ENCODE measurements around the gene CDK1. TPM values are rescaled to one million over a fixed set of nuclear protein-coding genes. Genes with fewer than 3 reads are reported as not detected.

Gene CDK1
- 10 to 100 TPM; 67.1 to 72.3 (median 68.1) TPM for polyA plus RNA-seq (ENCODE audit: insufficient read length in 3 of 3)
- long read RNA-seq, donor 1, transcript CDK1-203 (8 exons, 1,913 nt), result major isoform, 28 of 85 reads
- long read RNA-seq, donor 1, partial matches to known transcripts, result 49 of 85 reads
- long read RNA-seq, donor 1, other reads (novel, unspliced or antisense), result 7 of 85 reads
- long read RNA-seq, donor 2, transcript CDK1-203 (8 exons, 1,913 nt), result major isoform, 35 of 99 reads
- long read RNA-seq, donor 2, partial matches to known transcripts, result 56 of 99 reads
- long read RNA-seq, donor 2, other reads (novel, unspliced or antisense), result 7 of 99 reads
- long read RNA-seq, donor 3, transcript CDK1-203 (8 exons, 1,913 nt), result major isoform, 21 of 64 reads
- long read RNA-seq, donor 3, partial matches to known transcripts, result 36 of 64 reads
- long read RNA-seq, donor 3, other reads (novel, unspliced or antisense), result 5 of 64 reads
- long read RNA-seq, donor 4, transcript CDK1-203 (8 exons, 1,913 nt), result major isoform, 32 of 75 reads
- long read RNA-seq, donor 4, partial matches to known transcripts, result 43 of 75 reads
- long read RNA-seq, donor 4, other reads (novel, unspliced or antisense), result 0 of 75 reads
- long read RNA-seq, donor 5, transcript CDK1-203 (8 exons, 1,913 nt), result major isoform, 16 of 22 reads
- long read RNA-seq, donor 5, partial matches to known transcripts, result 6 of 22 reads
- long read RNA-seq, donor 5, other reads (novel, unspliced or antisense), result 0 of 22 reads
- long read RNA-seq, donor 6, transcript CDK1-203 (8 exons, 1,913 nt), result major isoform, 12 of 83 reads
- long read RNA-seq, donor 6, partial matches to known transcripts, result 64 of 83 reads
- long read RNA-seq, donor 6, other reads (novel, unspliced or antisense), result 6 of 83 reads
- long read RNA-seq, donor 7, transcript CDK1-203 (8 exons, 1,913 nt), result major isoform, 28 of 37 reads
- long read RNA-seq, donor 7, partial matches to known transcripts, result 8 of 37 reads
- long read RNA-seq, donor 7, other reads (novel, unspliced or antisense), result 0 of 37 reads
- long read RNA-seq, donor 8, transcript CDK1-203 (8 exons, 1,913 nt), result major isoform, 11 of 29 reads
- long read RNA-seq, donor 8, partial matches to known transcripts, result 17 of 29 reads
- long read RNA-seq, donor 8, other reads (novel, unspliced or antisense), result 0 of 29 reads
- long read RNA-seq, donor 9, transcript CDK1-203 (8 exons, 1,913 nt), result major isoform, 26 of 75 reads
- long read RNA-seq, donor 9, partial matches to known transcripts, result 48 of 75 reads
- long read RNA-seq, donor 9, other reads (novel, unspliced or antisense), result 0 of 75 reads
- long read RNA-seq, donor 10, transcript CDK1-203 (8 exons, 1,913 nt), result major isoform, 25 of 75 reads
- long read RNA-seq, donor 10, partial matches to known transcripts, result 49 of 75 reads
- long read RNA-seq, donor 10, other reads (novel, unspliced or antisense), result 0 of 75 reads
- long read RNA-seq, donor 11, transcript CDK1-203 (8 exons, 1,913 nt), result major isoform, 17 of 28 reads
- long read RNA-seq, donor 11, partial matches to known transcripts, result 11 of 28 reads
- long read RNA-seq, donor 11, other reads (novel, unspliced or antisense), result 0 of 28 reads
- long read RNA-seq, donor 12, transcript CDK1-203 (8 exons, 1,913 nt), result major isoform, 28 of 134 reads
- long read RNA-seq, donor 12, partial matches to known transcripts, result 95 of 134 reads
- long read RNA-seq, donor 12, other reads (novel, unspliced or antisense), result 11 of 134 reads
- long read RNA-seq, donor 13, transcript CDK1-203 (8 exons, 1,913 nt), result major isoform, 14 of 28 reads
- long read RNA-seq, donor 13, partial matches to known transcripts, result 14 of 28 reads
- long read RNA-seq, donor 13, other reads (novel, unspliced or antisense), result 0 of 28 reads
- long read RNA-seq, donor 14, result 0 reads
- long read RNA-seq, donor 15, transcript CDK1-203 (8 exons, 1,913 nt), result major isoform, 27 of 92 reads
- long read RNA-seq, donor 15, partial matches to known transcripts, result 65 of 92 reads
- long read RNA-seq, donor 15, other reads (novel, unspliced or antisense), result 0 of 92 reads
- long read RNA-seq, donor 16, transcript CDK1-203 (8 exons, 1,913 nt), result major isoform, 26 of 77 reads
- long read RNA-seq, donor 16, partial matches to known transcripts, result 41 of 77 reads
- long read RNA-seq, donor 16, other reads (novel, unspliced or antisense), result 9 of 77 reads

DNA sequence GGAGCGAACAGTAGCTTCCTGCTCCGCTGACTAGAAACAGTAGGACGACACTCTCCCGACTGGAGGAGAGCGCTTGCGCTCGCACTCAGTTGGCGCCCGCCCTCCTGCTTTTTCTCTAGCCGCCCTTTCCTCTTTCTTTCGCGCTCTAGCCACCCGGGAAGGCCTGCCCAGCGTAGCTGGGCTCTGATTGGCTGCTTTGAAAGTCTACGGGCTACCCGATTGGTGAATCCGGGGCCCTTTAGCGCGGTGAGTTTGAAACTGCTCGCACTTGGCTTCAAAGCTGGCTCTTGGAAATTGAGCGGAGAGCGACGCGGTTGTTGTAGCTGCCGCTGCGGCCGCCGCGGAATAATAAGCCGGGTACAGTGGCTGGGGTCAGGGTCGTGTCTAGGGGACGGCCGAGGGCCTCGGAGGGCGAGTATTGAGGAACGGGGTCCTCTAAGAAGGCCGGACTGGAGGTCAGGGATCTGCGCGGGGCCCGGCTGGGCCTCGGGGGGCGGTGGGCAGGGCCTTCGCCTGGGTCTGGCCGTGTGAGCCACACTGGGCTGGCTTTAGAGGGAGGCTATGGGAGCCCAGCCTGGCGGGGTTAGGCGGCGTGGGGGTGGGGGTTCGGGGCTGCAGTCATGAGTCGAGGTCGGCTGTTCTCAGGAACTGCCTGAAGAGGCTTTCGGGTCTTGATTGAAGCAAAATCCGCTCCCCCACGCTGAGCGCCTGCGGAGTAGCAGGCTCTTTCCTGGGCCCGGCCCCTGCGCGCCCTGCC, at the start of gene CDK1:
Gene CDK1, plus strand, starts transcription at position 265 of the 757 bp plus-strand sequence. CDS start 1,688 bp downstream, outside the sequence.
- DNase-seq, result peak; percentile 99

DNA sequence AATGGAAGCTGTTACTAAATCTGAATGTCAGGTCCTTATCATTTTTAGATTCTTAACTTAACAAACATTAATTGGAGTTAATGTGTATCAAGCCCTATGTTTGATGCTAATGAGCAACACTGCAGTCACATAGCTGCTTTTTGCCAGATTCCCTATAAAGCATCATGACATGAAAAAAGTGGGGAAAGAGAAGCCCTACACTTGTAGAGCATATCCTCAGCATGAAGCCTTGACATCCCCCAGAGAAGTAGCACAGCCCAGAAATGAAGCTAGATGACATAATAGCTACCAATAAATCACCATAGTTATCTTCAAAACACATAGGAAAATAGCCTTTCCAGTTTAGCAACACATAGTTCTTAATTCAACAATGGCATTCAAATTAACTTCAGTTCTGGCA, 49.2 kb upstream of the CDK1 start:
- DNase-seq, result no peak

DNA sequence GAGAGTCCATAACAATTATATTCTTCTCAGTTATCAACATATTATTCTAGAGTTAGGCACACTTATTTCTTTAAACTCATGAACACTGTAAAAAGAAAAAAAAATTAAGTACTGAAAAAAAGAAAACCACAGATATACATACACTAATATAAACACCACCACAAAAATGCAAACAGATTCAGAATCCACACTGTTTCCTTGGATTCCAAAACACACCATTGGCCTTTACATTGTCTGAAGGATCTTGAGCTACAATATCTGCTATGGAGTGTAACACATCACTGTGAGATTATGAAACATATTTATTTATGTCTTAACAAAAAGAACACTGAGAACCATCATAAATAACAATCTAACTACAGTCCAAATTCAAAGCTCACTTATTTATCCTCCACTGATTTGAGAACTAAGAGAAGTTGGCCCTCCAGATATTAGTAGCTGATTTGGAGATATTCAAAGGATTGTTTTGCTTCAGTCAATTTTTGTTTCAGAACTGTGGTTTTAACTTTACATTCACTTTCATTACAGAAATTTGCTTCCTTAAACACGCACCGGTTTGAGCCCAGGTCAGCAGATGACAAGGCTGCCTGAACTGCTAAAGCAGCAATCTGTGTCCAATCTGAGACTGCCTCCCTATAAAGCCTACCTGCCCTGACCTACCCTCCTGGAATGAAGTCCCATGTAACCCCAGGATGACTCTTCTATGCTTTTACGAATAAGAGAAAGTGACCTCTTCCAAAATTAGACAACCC, 47.0 kb upstream of the CDK1 start:
- no peak for DNase-seq

DNA sequence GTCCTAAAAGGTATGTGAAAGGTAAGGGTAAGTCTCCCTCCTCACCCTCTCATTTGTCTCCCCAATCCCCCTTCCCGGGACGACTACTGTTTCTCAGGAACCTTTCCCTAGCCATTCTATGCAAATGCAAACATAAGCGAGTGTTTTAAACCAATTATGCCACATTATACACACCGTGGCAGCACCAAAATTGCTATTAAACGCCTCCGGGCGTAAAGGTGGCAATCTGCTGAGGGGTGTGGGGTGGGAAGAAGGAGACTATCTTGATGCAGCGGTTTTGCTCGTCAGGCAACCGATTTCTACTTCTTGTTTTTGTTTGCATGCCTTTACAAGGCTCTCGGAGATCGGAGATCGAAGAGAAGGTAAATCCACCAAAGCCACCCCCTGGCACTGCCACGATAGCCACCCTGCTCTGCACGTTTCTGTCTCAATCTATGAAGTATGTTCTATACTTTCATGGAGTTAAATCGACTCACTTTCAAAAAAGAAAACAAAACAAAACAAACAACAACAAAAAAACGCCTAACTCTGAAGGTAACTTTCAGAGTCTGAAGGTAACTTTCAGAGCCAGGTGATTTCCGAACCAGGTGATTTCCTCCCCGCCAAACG, 46.0 kb upstream of the CDK1 start:
- DNase-seq, result no peak

DNA sequence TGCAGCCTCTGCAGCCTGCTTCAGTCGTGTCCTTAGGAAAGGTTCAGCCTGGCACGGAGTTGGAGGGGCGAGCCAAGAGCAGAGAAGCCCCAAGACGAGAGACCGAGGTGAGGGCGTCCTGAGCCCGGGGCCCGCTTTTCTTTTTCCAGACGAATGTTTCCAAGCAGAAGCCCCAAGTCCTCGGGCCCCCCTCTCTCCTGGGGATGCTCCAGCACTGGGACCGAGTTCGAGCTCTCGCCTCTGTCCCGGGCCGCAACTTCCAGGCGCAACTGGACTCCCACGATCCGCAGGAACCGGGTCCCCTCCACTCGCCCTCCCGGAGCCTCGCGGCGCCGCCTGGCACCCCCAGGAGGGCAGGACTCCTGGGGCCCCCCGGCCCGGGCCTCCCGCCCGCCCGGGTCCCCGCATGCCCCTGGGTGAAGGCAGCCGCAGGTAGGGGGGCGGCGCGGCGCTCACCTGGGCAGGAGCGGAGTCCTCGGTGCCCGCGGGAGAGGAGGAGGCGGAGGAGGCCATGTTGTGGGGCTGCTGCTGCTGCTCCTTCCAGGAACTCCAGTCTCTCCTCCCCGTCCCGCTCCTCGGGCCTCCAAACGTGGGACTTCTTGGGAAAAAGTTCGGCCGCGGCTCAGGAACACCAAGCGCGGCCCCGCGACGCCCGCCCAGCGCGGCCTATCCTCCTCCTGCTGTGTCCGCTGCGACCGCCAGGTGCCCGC, 45.3 kb upstream of the CDK1 start:
- DNase-seq, result peak; percentile 56

DNA sequence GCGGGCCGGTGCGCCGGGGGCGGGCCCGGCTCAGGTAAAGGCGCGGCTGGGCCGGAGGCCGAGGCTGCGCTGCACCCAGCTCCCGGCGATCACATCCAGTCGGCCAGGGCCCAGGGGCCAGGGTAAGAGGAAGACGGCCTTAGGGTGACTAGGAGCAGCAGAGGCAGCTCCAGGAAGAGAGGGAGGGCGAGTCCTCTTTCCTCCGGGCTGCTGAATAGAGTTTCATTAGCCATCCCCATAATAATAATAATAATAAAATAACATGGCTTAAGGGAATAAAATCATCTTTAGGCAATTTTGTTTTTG, 44.8 kb upstream of the CDK1 start:
- DNase-seq, result no peak

DNA sequence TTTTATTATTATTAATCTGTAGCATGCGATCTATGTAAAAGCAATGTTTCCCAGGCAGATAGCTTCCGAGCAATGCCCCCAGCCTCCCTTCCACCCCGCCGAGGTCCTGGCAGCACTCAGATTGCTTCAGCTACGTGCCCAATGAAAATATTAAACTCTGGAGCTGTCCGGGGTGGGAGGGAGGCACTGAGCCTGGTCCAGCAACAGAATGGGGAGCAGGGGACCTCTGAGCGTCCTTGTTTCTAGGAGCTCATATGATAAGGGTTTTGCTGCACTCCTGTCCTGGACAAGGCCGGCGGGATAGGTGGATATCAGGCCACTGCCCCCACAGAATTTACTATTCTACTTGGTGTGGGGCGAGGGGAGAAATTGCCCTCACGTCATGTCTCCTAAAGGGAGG, 44.5 kb upstream of the CDK1 start:
- DNase-seq, result no peak

DNA sequence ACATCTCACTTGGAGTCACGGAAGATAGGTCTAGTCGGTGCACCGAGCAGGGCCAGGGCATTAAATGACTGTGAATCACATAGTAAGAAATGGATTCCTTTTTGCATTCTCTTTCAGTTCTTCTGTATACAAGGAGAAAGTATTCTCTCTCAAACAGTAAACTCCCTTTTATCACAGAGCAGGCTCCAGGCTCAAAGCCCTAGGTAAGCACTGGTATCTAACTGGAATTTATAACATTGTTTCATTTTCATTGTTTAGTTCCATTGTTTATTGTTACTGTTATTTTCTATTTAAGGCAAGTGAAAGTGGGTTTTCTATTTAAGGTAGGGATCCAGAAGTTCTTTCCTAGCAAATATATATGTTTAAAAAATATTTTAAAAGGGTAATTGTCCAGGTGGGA, 44.1 kb upstream of the CDK1 start:
- no peak for DNase-seq

DNA sequence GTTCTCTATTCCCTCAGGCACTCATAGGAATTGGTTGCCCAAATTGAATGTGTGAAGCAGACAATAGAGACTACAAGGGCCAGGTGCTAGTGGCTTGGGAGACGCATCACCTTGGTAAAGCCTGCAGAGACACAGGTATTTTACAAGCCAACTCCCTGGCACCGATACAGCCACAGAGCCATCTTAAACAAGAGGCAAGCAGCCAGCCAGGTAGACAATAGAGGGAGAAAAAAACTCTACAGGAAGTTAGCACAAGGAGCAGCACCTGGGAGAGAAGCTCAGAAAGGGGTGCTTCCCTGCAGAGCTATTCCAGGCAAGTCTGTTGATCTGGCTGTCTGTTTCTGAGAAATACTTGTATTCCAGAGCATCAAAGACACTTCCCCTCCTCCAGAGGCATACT, 43.0 kb upstream of the CDK1 start:
- no peak for DNase-seq

DNA sequence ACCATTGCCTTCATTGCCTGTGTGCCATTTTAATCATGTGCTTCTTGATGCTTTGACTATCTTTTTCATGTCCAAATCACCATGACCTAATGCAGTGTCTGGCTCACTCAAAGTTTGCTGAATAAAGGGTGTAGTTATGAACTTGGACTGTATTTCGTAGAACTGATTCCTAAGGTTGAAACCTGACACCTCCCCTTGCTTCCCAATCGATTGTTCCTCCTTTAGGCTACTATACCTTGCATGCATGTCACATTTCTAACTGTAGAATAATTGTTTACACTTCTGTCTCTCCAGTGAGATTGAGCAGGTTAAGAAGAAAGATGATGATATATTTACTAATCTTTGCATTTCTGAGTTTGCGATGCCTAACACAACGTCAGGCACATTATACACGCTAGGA, 41.0 kb upstream of the CDK1 start:
- DNase-seq, result no peak

DNA sequence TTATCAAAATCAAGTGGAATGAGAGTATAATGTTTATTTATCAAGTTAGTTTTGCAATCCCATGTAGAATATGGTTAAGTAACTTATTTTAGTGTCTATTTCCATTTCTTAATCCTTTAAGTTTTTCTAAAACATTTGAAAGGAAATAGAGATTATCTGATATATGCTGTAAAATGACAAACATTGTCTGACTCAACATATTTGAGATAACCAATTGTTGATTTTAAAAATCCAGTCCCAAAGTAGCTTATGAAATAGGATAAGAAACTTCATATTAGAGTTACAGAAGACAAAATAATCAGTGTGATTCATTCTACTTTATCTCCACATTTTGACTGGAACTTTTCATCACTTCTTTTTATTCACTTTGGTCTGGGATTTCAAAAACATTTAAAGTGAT, 38.7 kb upstream of the CDK1 start:
- no peak for DNase-seq

DNA sequence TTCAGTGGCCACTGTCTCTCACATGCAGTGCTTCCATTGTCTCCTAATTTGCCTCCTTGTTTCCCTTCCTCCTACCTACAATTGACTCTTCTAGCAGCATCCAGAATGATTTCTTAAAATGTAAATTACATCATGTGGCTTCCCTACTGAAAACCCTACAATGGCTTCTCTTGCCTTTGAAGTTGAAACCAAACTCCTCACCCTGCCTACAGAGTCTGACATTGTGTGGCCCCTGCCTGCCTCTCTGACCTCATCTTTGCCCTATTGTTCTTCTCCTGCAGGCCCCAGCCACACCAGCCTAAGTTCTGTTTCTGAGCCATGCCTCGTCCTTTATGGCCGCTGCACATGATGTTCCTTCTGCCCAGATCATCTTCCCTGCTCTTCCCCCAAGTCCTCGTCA, 35.8 kb upstream of the CDK1 start:
- DNase-seq, result no peak

DNA sequence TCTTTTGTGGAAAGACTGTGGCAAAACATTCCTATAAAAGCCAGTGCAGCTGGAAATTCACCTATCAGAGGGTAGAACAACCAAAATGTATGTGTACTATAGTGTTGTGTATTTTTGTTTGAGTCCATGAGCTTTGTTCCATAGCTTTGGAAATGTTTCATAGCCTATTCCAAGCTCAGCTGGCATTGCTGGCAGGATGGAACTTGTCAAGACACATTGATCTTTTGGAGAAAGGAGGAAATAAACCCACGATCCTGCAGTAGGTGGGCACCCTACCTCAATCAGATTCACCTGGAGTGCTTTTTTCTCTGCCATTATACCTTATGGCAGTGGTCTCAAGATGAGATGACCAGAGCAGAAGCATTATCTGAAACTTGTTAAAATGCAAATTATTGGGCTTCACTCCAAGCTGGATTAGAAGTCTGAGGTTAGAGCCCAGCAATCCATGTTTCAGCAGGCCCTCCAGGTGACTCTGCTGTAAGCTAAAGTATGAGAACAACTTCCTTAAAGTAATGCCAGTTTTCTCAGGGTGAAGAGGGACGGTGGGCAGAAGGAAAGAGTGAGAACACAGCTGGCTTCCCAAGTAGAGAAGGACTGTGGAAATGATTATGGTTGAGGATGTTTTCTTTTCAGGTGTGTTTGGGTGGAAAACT, 30.3 kb upstream of the CDK1 start:
- DNase-seq, result no peak

DNA sequence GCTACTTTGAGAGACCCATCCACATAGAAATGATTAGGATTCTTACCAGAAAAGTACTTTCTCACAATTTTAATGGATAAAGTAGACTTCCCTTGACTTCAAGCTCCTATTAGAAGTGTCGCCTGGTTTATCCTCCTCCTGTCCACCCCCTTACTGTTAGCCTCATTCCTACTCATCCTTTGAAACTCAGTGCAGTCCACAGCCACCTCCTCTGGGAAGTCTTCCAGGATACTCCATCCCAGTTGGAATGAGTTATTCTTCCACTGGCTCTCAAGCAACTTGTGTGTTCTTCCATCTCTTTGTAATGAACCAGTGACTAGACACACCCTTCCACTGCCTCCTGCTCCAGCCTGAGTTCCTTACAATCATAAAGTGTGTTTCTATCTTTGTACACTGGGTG, 25.1 kb upstream of the CDK1 start:
- no peak for DNase-seq

DNA sequence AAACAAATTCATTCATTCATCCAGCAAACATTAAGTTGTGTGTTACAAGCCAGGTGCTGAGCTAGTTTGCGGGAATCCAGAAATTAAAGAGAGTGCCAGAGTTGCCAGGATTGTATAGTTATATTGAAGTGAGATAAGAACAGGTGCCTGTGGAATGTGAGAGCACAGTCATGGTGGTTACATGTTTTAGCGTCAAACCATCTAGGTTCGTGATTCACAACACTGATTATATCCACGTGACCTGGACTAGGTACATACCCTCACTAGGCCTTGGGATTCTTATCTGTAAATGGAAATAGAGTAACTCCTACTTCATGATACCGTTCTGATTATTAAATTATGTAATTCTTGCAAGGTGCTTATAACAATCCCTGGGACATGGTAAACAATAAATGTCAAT, 24.5 kb upstream of the CDK1 start:
- DNase-seq, result no peak

DNA sequence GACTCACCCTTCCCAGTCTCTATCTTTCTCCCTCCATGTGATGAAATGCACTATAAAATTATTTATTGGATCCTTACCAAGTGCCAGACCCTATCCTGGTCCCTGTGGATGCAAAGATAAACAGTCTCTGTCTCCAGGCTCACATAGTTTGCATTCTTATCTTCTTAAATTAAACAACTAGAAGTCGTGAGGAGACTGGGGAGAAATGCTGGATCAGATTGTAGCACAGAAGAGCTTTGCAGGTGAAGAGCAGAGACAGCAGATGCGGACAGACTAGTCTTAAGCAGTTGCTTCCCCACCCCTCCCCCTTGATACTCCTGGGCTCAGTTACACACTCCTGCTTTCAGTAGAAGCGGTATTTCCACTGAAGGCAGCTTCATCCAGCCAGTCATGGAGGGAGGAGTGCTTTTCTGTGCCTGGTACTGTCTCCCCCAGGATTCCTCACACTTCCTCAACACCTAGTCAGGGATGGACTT, 20.8 kb upstream of the CDK1 start:
- DNase-seq, result no peak

DNA sequence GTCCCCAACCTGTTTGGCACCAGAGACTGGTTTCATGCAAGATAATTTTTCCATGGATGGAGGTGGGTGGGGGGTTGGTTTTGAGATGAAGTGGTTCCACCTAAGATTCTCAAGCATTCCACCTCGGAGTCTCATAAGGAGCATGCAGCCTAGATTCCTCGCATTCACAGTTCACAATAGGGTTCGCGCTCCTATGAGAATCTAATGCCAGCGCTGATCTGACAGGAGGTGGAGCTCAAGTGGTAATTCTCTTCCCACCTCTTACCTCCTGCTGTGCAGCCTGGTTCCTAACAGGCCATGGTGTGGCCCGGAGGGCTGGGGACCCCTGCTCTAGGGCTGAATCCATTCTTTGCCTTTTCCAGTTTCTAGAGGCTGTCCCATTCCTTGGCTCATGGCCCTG, 19.1 kb upstream of the CDK1 start:
- DNase-seq, result no peak
